ENCODE measurements around the gene CUX1.

DNA sequence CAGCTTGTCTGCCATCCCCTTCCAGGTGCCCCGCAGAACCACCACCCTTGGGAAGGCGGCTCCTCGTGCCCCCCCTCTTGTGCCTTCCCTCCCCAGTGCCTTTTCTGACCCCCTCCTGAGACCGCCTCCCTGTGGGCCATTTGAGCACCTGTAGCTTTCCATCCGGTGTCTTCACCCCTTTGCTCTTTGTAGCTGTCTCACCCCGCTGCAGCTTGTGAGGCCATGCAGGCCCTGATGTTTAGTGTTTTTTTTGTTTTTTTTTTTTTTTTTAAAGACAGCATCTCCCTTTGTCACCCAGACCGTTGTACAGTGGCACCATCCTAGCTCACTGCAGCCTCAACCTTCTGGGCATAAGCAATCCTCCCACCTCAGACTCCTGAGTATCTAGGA, 52.5 kb downstream of the CUX1 start:
- TF ChIP-seq, protein P1, sequence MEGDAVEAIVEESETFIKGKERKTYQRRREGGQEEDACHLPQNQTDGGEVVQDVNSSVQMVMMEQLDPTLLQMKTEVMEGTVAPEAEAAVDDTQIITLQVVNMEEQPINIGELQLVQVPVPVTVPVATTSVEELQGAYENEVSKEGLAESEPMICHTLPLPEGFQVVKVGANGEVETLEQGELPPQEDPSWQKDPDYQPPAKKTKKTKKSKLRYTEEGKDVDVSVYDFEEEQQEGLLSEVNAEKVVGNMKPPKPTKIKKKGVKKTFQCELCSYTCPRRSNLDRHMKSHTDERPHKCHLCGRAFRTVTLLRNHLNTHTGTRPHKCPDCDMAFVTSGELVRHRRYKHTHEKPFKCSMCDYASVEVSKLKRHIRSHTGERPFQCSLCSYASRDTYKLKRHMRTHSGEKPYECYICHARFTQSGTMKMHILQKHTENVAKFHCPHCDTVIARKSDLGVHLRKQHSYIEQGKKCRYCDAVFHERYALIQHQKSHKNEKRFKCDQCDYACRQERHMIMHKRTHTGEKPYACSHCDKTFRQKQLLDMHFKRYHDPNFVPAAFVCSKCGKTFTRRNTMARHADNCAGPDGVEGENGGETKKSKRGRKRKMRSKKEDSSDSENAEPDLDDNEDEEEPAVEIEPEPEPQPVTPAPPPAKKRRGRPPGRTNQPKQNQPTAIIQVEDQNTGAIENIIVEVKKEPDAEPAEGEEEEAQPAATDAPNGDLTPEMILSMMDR (IDR thresholded peaks at IDR 0.05), result no peak
- TF ChIP-seq POLR2A (IDR thresholded peaks at IDR 0.05), result no peak

Data from uterus (tissue), 2 donors.